ENCODE data around the gene FHOD3. TPM values are rescaled to one million over a fixed set of nuclear protein-coding genes. Genes with fewer than 3 reads are reported as not detected.

FHOD3 gene
- total and polyA plus RNA-seq, 9 of the 15 experiments (the other 6 are each of a cell fraction or from before 2014, with no cell fraction given) = 0.11 TPM; not detected in 8

GRCh38 chr18:36391426-36392145, 94.1 kb downstream of the FHOD3 start:
- TF ChIP-seq ZNF644 (tag; IDR thresholded peaks at IDR 0.05; ENCODE audit: low read depth) = no peak
- TF ChIP-seq PPARD (CRISPR knock-in tag; IDR thresholded peaks at IDR 0.05) = no peak
- no peak for TF ChIP-seq TCF7 (IDR thresholded peaks at IDR 0.05; ENCODE audit: borderline replicate concordance)
- no peak for TF ChIP-seq KHSRP (IDR thresholded peaks at IDR 0.05)
- TF ChIP-seq FOXK2 (conservative IDR thresholded peaks at IDR 0.05 in 1 of 2, IDR thresholded peaks at IDR 0.05 in 1 of 2; ENCODE audit: low read depth in 2 of 2) = no peak
- TF ChIP-seq ZNF589 (CRISPR knock-in tag; IDR thresholded peaks at IDR 0.05; ENCODE audit: low read depth) = no peak
- no peak for TF ChIP-seq BMI1 (IDR thresholded peaks at IDR 0.05; ENCODE audit: low read length)
- no peak for TF ChIP-seq RAD51 (IDR thresholded peaks at IDR 0.05; ENCODE audit: borderline replicate concordance, low read depth)
- TF ChIP-seq TBP (optimal IDR thresholded peaks at IDR 0.05; ENCODE audit: low read depth, low read length) = no peak
- TF ChIP-seq FOXK1 (CRISPR knock-in tag; IDR thresholded peaks at IDR 0.05; ENCODE audit: borderline replicate concordance) = no peak
- TF ChIP-seq TOE1 (IDR thresholded peaks at IDR 0.05; ENCODE audit: borderline replicate concordance) = no peak
- TF ChIP-seq TOE1 (CRISPR knock-in tag; IDR thresholded peaks at IDR 0.05; ENCODE audit: borderline replicate concordance, low read depth) = no peak
- TF ChIP-seq TEAD1 (CRISPR knock-in tag; IDR thresholded peaks at IDR 0.05) = no peak
- TF ChIP-seq E2F6 (IDR thresholded peaks at IDR 0.05; ENCODE audit: borderline replicate concordance in 1 of 2, extremely low read depth in 1 of 2, insufficient read depth in 1 of 2, insufficient read length in 1 of 2, low read depth in 1 of 2, low read length in 1 of 2, poor library complexity in 1 of 2, severe bottlenecking in 1 of 2) = no peak
- no peak for TF ChIP-seq MEF2A (IDR thresholded peaks at IDR 0.05; ENCODE audit: control insufficient read depth, low read depth, low read length)
- TF ChIP-seq ZNF561 (CRISPR knock-in tag; conservative IDR thresholded peaks at IDR 0.05) = no peak
- TF ChIP-seq ZNF217 (CRISPR knock-in tag; IDR thresholded peaks at IDR 0.05) = no peak
- TF ChIP-seq NELFE (IDR thresholded peaks at IDR 0.05; ENCODE audit: insufficient read depth, insufficient read length) = no peak
- no peaks in the 10 kb centered on the region for H3K9me3 ChIP-seq (replicated peaks; ENCODE audit: control insufficient read depth, insufficient read depth, low read depth, low read length)
- ChIA-PET POLR2A (no interaction called here), CTCF (ENCODE audit: low intra/inter-chr PET ratio) (no interaction called here)
- no peak for ATAC-seq
- H3K36me3 ChIP-seq (ENCODE audit: control insufficient read depth, insufficient read depth, low read length) = no peaks in the 10 kb centered on the region
- H3K4me1 ChIP-seq (replicated peaks in 1 of 2; ENCODE audit: control insufficient read depth in 2 of 2, insufficient read depth in 2 of 2, low read length in 2 of 2) = no peaks in the 10 kb centered on the region
- no peaks in the 10 kb centered on the region for H4K20me1 ChIP-seq (replicated peaks; ENCODE audit: control insufficient read depth, insufficient read depth, low read length)
- H3K4me2 ChIP-seq (ENCODE audit: insufficient read depth, low read length) = no peak overlapping the region
- intact Hi-C loops (cut with micrococcal nuclease) (no loop called here), in situ Hi-C loops (cut with MboI) (no loop called here)
- FAIRE-seq = no peak
- no peak overlapping the region for H2AFZ ChIP-seq (ENCODE audit: low read depth, low read length)
- no peak overlapping the region for H3K9ac ChIP-seq (ENCODE audit: insufficient read depth in 1 of 2, low read depth in 2 of 2, low read length in 2 of 2)
- 3% methylated on average over 7 of the region's 7 CpGs for WGBS (ENCODE audit: insufficient coverage, low coverage, missing lambda C conversion rate)
- no peaks in the 10 kb centered on the region for H3K79me2 ChIP-seq (ENCODE audit: control insufficient read depth, insufficient read depth, low read length)
- no peaks in the 10 kb centered on the region for H3K9me1 ChIP-seq (ENCODE audit: control insufficient read depth, insufficient read depth, low read length)
- no peaks in the 10 kb centered on the region; a peak in 1 of 5 replicates for H3K27me3 ChIP-seq (ENCODE audit: control insufficient read depth in 2 of 2, insufficient read depth in 2 of 2, low read length in 2 of 2)
- no peak for DNase-seq (ENCODE audit: extremely low read depth in 1 of 4, low spot score in 3 of 4)
- H3K4me3 ChIP-seq = no peak overlapping the region
- H3K27ac ChIP-seq (ENCODE audit: extremely low read depth, low read depth, low read length) = no peak overlapping the region
- BruUV-seq (replicated peaks) = no TSS peak

All from K562 (cell line).